ENCODE measurements around the gene FERMT2.

FERMT2 gene

GRCh38 chr14:52901357-52901980, 49.4 kb downstream of the FERMT2 start:
- no peak overlapping the region for H3K4me3 ChIP-seq (ENCODE audit: low read length)
- TF ChIP-seq ZNF274 (IDR thresholded peaks at IDR 0.05; ENCODE audit: low read depth, low read length), result no peak

GRCh38 chr14:52900731-52901130, 50.1 kb downstream of the FERMT2 start:
- no peak for TF ChIP-seq ZNF274 (IDR thresholded peaks at IDR 0.05; ENCODE audit: low read depth, low read length)
- H3K4me3 ChIP-seq (ENCODE audit: low read length), result no peak overlapping the region

GRCh38 chr14:52898496-52898895, 52.4 kb downstream of the FERMT2 start:
- no peak for TF ChIP-seq ZNF274 (IDR thresholded peaks at IDR 0.05; ENCODE audit: low read depth, low read length)

GRCh38 chr14:52895000-52895399, 55.9 kb downstream of the FERMT2 start:
- H3K4me3 ChIP-seq (ENCODE audit: low read length), result no peak overlapping the region
- TF ChIP-seq ZNF274 (IDR thresholded peaks at IDR 0.05; ENCODE audit: low read depth, low read length), result no peak

More at GRCh38 chr14:52898496-52898895, 52.4 kb downstream of the FERMT2 start:
- no peak overlapping the region for H3K4me3 ChIP-seq (ENCODE audit: low read length)

- H3K4me3 ChIP-seq (ENCODE audit: low read length), result no peak overlapping the region
- no peak for TF ChIP-seq ZNF274 (IDR thresholded peaks at IDR 0.05; ENCODE audit: low read depth, low read length)
Measured at GRCh38 chr14:52891800-52892199, 59.0 kb downstream of the FERMT2 start.

- TF ChIP-seq ZNF274 (IDR thresholded peaks at IDR 0.05; ENCODE audit: low read depth, low read length), result no peak
Measured at GRCh38 chr14:52888839-52889838, 61.7 kb downstream of the FERMT2 start.

GRCh38 chr14:52888159-52888558, 62.7 kb downstream of the FERMT2 start:
- no peak for TF ChIP-seq ZNF274 (IDR thresholded peaks at IDR 0.05; ENCODE audit: low read depth, low read length)
- H3K4me3 ChIP-seq (ENCODE audit: low read length), result no peak overlapping the region

More at GRCh38 chr14:52888839-52889838, 61.7 kb downstream of the FERMT2 start:
- no peak overlapping the region for H3K4me3 ChIP-seq (ENCODE audit: low read length)

- H3K4me3 ChIP-seq (ENCODE audit: low read length), result no peak overlapping the region
- TF ChIP-seq ZNF274 (IDR thresholded peaks at IDR 0.05; ENCODE audit: low read depth, low read length), result no peak
Measured at GRCh38 chr14:52885230-52885629, 65.6 kb downstream of the FERMT2 start.

GRCh38 chr14:52883658-52884057, 67.2 kb downstream of the FERMT2 start:
- no peak for TF ChIP-seq ZNF274 (IDR thresholded peaks at IDR 0.05; ENCODE audit: low read depth, low read length)
- H3K4me3 ChIP-seq (ENCODE audit: low read length), result no peak overlapping the region

- TF ChIP-seq ZNF274 (IDR thresholded peaks at IDR 0.05; ENCODE audit: low read depth, low read length), result no peak
Measured at GRCh38 chr14:52882824-52883223, 68.0 kb downstream of the FERMT2 start.

GRCh38 chr14:52879958-52880357, 70.9 kb downstream of the FERMT2 start:
- no peak for TF ChIP-seq ZNF274 (IDR thresholded peaks at IDR 0.05; ENCODE audit: low read depth, low read length)
- no peak overlapping the region for H3K4me3 ChIP-seq (ENCODE audit: low read length)

More at GRCh38 chr14:52882824-52883223, 68.0 kb downstream of the FERMT2 start:
- H3K4me3 ChIP-seq (ENCODE audit: low read length), result no peak overlapping the region

- TF ChIP-seq ZNF274 (IDR thresholded peaks at IDR 0.05; ENCODE audit: low read depth, low read length), result no peak
- H3K4me3 ChIP-seq (ENCODE audit: low read length), result no peak overlapping the region
Measured at GRCh38 chr14:52878946-52879345, 71.9 kb downstream of the FERMT2 start.

GRCh38 chr14:52878469-52878868, 72.4 kb downstream of the FERMT2 start:
- no peak for TF ChIP-seq ZNF274 (IDR thresholded peaks at IDR 0.05; ENCODE audit: low read depth, low read length)
- H3K4me3 ChIP-seq (ENCODE audit: low read length), result no peak overlapping the region

GRCh38 chr14:52877628-52878027, 73.2 kb downstream of the FERMT2 start:
- H3K4me3 ChIP-seq (ENCODE audit: low read length), result no peak overlapping the region
- no peak for TF ChIP-seq ZNF274 (IDR thresholded peaks at IDR 0.05; ENCODE audit: low read depth, low read length)

GRCh38 chr14:52876806-52877205, 74.0 kb downstream of the FERMT2 start:
- no peak for TF ChIP-seq ZNF274 (IDR thresholded peaks at IDR 0.05; ENCODE audit: low read depth, low read length)
- H3K4me3 ChIP-seq (ENCODE audit: low read length), result no peak overlapping the region
